ENCODE measurements around the gene STPG3. TPM values are rescaled to one million over a fixed set of nuclear protein-coding genes. Genes with fewer than 3 reads are reported as not detected.

STPG3 gene
- total RNA-seq, 1 donor from 2014 or later = not detected

GRCh38 chr9:137262909-137263285 is 11.8 kb downstream of the STPG3 start:
- Mint-ChIP-seq H3K27me3 (no peaks in the 10 kb centered on the region), H3K4me1 (ENCODE audit: low read depth) (no peaks in the 10 kb centered on the region), H3K4me3 (ENCODE audit: low read depth) (no peak overlapping the region), H3K27ac (no peak overlapping the region), H3K36me3 (ENCODE audit: insufficient read depth) (peaks cover 11% of the 10 kb centered on the region), H3K9me3 (ENCODE audit: low read depth) (no peaks in the 10 kb centered on the region)
- no peak for DNase-seq (ENCODE audit: low spot score, unreplicated experiment)
- TF ChIP-seq, protein P1, sequence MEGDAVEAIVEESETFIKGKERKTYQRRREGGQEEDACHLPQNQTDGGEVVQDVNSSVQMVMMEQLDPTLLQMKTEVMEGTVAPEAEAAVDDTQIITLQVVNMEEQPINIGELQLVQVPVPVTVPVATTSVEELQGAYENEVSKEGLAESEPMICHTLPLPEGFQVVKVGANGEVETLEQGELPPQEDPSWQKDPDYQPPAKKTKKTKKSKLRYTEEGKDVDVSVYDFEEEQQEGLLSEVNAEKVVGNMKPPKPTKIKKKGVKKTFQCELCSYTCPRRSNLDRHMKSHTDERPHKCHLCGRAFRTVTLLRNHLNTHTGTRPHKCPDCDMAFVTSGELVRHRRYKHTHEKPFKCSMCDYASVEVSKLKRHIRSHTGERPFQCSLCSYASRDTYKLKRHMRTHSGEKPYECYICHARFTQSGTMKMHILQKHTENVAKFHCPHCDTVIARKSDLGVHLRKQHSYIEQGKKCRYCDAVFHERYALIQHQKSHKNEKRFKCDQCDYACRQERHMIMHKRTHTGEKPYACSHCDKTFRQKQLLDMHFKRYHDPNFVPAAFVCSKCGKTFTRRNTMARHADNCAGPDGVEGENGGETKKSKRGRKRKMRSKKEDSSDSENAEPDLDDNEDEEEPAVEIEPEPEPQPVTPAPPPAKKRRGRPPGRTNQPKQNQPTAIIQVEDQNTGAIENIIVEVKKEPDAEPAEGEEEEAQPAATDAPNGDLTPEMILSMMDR (IDR thresholded peaks at IDR 0.05; ENCODE audit: unreplicated experiment) = no peak

DNA sequence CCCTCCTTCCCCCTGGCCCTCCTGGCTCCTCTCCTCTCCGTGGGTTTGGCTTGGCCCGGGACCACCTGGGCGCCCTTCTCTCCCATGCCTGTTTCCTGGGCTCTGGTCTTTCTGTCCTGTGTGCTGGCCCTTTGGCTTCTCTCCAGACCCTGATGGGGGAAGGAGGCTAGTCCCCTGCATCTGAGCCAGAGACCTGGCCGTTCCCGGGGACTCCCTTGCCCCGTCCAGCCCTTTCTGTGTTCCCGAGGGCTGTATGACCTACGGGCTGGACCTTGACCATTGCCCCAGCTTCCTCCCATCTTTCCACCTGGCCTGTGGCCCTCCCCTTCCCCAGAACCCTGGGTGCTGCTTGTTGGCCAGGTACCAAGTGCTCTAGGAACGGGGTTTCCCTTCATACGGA is 12.4 kb downstream of the STPG3 start:
- DNase-seq (ENCODE audit: low spot score, unreplicated experiment) = no peak
- TF ChIP-seq, protein P1 (IDR thresholded peaks at IDR 0.05; ENCODE audit: unreplicated experiment) = no peak
- Mint-ChIP-seq H3K9me3 (ENCODE audit: low read depth) (no peaks in the 10 kb centered on the region), H3K36me3 (ENCODE audit: insufficient read depth) (peaks cover 11% of the 10 kb centered on the region), H3K27ac (no peak overlapping the region), H3K4me1 (ENCODE audit: low read depth) (no peaks in the 10 kb centered on the region), H3K27me3 (no peaks in the 10 kb centered on the region), H3K4me3 (ENCODE audit: low read depth) (no peak overlapping the region)

- Mint-ChIP-seq H3K4me1 (ENCODE audit: low read depth) (no peaks in the 10 kb centered on the region), H3K9me3 (ENCODE audit: low read depth) (no peaks in the 10 kb centered on the region), H3K27ac (no peak overlapping the region), H3K36me3 (ENCODE audit: insufficient read depth) (peaks cover 14% of the 10 kb centered on the region), H3K4me3 (ENCODE audit: low read depth) (no peak overlapping the region), H3K27me3 (no peaks in the 10 kb centered on the region)
- TF ChIP-seq, protein P1 (IDR thresholded peaks at IDR 0.05; ENCODE audit: unreplicated experiment) = no peak
- no peak for DNase-seq (ENCODE audit: low spot score, unreplicated experiment)
Observed at GRCh38 chr9:137264067-137264466, 13.0 kb downstream of the STPG3 start.

- no peak overlapping the region for H3K27ac Mint-ChIP-seq
Observed at GRCh38 chr9:137265496-137266161, 14.5 kb downstream of the STPG3 start.

GRCh38 chr9:137266162-137266527 is 15.1 kb downstream of the STPG3 start:
- Mint-ChIP-seq H3K4me1 (ENCODE audit: low read depth) (no peaks in the 10 kb centered on the region), H3K27me3 (no peaks in the 10 kb centered on the region), H3K36me3 (ENCODE audit: insufficient read depth) (peaks cover 20% of the 10 kb centered on the region), H3K4me3 (ENCODE audit: low read depth) (no peak overlapping the region), H3K9me3 (ENCODE audit: low read depth) (no peaks in the 10 kb centered on the region), H3K27ac (no peak overlapping the region)
- no peak for DNase-seq (ENCODE audit: low spot score, unreplicated experiment)
- TF ChIP-seq, protein P1 (IDR thresholded peaks at IDR 0.05; ENCODE audit: unreplicated experiment) = no peak

More at GRCh38 chr9:137265496-137266161, 14.5 kb downstream of the STPG3 start:
- H3K4me3 Mint-ChIP-seq (ENCODE audit: low read depth) = no peak overlapping the region
- DNase-seq (ENCODE audit: low spot score, unreplicated experiment) = no peak
- H3K9me3 Mint-ChIP-seq (ENCODE audit: low read depth) = no peaks in the 10 kb centered on the region
- no peaks in the 10 kb centered on the region for H3K4me1 Mint-ChIP-seq (ENCODE audit: low read depth)
- TF ChIP-seq, protein P1 (IDR thresholded peaks at IDR 0.05; ENCODE audit: unreplicated experiment) = no peak
- no peaks in the 10 kb centered on the region for H3K27me3 Mint-ChIP-seq
- peaks cover 20% of the 10 kb centered on the region for H3K36me3 Mint-ChIP-seq (ENCODE audit: insufficient read depth)

All from progenitor cell of endocrine pancreas (in vitro differentiated cells).